GM19463 (cell line): Measurements from ENCODE around the gene RAP2C.

Experiments used
- ATAC-seq: cut with Tn5 transposase; IDR thresholded peaks from one replicate; pipeline ENCODE4 v1.9.1; 2021; ENCODE audit warnings: mild to moderate bottlenecking, moderate library complexity; ENCODE audit not compliant: unreplicated experiment

Gene RAP2C

DNA sequence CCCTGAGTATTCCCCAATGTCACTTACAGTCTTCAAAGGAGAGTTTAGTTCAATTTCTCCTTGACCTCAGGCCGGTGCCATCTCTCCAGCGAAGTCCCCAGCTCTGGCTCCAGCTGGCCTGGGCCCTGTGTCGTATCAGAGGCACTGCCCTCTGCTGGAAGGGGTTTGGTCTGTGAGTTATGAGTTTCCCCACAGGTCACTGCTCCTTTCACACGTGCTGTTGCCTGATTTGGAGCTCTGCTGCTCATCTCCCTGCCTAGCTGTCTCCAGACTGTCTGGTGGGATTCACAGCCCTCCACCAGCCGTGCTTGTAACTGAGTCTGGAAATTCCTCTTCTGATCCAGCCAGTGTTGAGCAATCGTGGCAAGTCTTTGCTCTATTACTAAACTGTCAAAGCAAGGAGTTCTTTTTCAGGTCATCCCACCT, at the start of gene RAP2C:
RAP2C (minus strand) TSS at position 105 of the 426 bp plus-strand sequence. CDS start 2,179 bp downstream, outside the sequence.
- ATAC-seq = peak; percentile 53

DNA sequence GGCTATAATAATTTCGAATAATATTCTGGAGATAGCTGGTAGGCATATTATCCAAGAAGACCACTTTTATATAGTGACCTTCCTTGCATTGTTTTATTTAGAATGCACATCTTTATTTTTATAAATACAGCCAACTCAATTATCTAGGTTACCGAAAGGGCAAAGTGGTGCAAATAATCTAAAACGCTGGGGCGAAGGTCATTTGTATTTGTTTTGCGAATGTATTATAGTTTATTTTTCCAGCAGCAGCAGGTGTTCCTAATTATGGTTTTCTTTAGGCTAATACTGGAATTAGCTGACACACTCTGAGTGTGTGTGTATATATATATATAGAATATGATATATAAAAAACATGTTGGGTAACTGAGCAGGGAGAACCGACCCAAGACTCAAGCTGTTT, 48.1 kb upstream of the RAP2C start:
- ATAC-seq = no peak

DNA sequence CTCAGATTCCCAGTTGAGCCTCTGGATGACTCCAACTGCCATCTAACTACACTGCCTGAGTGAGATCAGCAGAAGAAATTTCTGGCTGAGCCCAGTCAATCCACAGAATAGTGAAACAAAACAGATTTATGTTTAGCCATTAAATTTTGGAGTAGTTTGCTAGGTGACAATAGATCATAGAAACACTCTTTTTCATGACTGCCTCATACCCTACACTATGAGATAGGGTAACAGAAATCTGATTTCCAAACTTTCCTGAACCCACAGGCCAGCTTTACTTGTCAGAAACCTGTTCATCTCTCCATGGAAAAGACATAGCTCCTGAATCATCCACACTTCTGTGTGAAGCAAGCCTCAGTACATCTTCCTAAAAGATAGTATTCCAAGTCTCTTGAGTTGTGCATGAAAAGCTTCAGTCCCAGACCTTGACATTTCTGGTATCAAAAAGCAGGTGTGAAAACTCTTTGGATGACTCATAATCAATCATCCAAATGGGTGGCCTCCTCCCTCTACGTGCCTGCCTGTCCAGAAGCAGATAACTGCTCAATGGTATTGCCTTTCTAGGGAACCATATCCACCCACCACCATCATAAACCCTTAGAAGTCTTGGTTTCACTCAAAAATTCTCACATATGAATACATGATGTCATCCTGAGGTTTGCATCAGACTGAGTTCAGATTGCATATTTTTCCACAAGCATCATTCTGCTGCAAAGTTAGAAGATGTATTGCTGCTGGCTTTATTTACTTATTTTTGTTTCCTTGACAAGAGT, 47.5 kb upstream of the RAP2C start:
- ATAC-seq = peak; percentile 68

DNA sequence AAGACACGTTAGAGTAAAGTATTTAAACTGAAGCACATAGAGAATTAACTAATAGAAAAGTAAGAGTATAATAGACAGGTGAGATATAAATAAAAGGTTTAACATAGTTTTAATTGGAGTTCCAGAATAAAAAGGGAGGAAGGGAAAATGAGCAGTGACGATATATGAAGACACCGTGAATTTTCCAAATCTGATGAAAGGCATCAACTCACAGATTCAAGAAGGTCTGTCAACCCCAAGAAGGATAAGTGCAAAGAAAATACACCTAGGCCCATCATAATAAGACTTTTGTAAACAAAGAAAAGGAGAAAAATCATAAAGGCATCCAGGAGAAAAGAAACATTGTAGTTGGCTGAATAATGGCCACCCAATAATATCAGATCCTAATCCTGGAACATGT, 43.9 kb upstream of the RAP2C start:
- ATAC-seq = no peak

DNA sequence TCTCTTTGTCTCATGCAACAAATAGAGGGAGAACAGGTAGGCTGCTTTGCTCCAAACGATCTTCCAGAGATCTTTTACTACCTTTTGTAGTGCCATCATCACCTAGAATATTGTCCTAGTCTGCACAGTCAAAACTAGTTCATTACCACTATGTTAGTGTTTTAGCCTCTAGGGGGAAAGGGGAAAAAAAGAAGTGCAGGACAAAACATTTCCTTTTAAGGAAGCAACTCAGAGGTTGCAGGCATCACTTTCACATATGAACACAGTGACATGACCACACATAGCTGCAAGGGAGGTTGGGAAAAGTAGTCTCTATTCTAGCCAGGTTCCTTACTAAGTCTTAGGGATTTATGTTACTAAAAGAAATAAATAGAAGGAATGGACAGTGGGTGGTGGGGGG, 39.3 kb upstream of the RAP2C start:
- no peak for ATAC-seq

DNA sequence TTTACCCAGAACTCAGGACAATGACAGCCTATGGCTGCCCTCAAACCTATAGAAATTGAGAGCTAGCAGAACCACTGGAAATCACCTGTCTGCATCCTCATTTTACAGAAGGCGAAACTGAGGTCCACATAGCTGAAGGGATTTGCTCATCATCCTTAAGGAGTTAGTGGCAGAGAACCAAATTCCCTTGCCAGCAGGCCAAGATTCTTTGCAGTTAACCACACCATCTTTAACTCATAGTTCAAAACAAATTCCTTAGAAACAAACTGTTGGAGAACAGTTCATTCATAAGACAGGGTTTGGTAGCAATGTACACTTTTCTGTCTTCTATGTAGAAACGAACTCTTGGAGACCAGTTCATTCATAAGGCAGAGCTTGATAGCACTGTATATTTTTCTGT, 37.9 kb upstream of the RAP2C start:
- no peak for ATAC-seq

DNA sequence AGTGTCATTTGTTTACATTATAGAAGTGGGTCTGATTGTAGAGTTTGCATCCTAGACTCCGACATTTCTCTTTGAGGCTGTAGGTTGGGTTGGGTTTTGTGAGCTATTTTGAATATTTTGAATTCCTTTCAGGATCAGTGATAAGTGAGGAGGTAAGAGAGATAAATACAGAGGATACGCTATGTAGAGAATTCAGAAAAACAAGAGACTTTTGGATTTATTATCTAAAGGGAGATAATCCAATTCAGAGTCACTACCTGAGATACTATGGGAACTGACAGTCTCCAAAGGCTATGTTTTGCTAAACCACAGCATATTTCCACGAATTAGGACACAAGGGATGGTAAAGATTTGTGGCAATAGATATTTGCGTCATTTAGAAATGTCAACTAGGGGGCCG, 16.9 kb upstream of the RAP2C start:
- no peak for ATAC-seq

DNA sequence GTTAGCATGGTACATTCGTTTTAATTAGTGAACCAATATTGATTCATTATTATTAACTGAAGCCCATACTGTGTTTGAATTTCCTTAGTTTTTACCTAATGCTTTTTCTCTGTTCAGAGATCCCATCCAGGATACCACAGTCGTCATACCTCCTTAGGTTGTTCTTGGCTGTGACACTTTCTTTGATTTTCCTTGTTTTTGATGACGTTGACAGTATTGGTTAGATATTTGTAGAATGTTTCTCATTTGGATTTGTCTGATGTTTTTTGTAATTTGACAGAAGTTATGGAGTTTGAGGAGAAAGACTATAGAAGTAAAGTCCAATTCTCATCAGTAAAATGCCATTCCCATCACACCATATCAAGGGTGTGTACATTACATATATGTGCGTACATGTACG, 16.2 kb upstream of the RAP2C start:
- ATAC-seq = no peak

DNA sequence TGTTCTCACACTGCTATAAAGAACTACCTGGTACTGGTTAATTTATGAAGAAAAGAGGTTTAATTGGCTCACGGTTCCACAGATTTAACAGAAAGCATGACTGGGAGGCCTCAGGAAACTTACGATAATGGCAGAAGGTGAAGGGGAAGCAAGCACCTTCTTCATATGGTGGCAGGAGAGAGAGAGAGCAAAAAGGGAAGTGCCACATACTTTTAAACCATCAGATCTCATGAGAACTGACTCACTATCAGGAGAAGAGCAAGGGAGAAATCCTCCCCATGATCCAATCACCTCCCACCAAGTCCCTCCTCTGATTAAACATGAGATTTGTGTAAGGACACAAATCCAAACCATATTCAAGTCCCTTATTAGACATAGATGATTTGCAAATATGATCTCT, 12.3 kb upstream of the RAP2C start:
- ATAC-seq = no peak

DNA sequence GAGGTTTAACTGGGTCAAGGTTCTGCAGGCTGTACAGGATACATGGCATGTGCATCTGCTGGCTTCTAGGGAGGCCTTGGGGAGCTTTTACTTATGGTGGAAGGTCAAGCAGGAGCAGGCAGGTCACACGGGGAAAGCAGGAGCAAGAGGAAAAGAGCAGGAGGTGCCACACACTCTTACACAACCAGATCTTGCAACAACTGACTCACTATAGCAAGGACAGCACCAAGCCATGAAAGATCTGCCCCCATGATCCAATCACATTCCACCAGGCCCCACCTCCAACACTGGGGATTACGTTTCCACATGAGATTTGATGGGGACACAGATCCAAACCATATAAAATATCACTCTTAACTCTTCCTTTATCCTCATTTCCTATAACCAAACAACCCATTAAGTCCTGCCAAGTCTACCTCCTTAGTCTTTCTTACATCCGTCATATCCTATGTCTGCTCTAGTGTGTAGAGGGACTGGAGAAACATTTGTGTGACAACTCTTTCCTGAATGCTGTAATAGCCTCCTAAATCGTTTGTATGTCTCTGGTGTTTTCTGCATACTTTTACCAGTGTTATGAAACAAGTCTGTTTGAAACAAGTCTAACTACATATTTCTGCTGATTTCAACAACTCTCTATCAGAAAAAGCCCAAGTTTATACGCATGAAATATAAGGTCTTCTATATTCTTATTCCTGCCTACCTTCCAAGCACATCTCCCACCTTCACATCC, 8.3 kb upstream of the RAP2C start:
- ATAC-seq = no peak

DNA sequence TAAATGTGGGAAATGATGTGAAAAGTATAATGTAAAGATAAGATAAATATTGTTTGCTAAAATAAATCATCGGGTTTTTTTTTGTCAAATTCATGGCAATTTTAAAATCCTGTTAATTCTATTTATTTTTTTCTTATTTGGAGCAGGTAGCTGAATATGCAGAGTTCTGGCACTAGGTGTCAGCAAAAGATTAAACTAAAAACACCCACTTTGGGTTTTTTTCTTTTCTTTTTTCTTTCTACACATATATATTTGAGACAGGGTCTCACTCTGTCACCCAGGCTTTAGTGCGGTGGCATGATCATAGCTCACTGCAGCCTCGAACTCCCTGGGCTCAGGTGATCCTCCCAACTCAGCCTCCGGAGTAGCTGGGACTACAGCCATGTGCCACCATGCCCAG, 6.9 kb upstream of the RAP2C start:
- no peak for ATAC-seq

DNA sequence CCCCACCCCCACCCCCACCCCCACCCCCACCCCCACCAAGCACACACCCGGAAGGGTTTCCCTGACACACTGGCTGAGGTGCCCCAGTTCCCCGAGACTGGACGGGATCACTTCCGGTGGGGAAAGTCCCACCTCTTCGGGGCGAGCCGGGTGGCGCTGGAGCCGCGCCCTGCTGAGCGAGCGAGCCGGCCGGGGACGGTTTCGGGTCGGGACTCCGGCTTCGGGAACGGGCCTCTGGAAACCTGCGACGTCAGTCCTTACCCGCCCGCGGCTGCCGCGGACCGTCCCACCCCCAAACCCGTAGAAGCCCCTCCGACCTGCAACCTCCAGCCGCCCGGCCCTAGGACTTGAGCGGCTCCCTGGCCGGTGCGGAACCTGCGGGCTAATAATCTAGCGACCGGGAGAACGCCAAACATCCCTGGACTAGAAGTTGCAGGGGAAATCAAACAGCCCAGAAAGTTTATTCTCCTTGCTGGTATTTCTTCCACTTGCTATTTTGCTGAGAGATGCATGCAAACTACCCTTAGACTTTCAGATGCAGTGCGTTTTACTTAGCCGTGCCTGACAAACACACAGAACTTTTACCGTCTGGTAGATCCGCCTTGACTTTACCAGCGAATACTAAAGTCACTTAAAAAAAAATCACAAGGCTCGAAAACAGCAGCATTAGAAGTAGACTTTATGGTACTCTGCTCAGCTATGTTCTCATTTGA, 991 bp downstream of the RAP2C start:
- peak; percentile 43 for ATAC-seq

DNA sequence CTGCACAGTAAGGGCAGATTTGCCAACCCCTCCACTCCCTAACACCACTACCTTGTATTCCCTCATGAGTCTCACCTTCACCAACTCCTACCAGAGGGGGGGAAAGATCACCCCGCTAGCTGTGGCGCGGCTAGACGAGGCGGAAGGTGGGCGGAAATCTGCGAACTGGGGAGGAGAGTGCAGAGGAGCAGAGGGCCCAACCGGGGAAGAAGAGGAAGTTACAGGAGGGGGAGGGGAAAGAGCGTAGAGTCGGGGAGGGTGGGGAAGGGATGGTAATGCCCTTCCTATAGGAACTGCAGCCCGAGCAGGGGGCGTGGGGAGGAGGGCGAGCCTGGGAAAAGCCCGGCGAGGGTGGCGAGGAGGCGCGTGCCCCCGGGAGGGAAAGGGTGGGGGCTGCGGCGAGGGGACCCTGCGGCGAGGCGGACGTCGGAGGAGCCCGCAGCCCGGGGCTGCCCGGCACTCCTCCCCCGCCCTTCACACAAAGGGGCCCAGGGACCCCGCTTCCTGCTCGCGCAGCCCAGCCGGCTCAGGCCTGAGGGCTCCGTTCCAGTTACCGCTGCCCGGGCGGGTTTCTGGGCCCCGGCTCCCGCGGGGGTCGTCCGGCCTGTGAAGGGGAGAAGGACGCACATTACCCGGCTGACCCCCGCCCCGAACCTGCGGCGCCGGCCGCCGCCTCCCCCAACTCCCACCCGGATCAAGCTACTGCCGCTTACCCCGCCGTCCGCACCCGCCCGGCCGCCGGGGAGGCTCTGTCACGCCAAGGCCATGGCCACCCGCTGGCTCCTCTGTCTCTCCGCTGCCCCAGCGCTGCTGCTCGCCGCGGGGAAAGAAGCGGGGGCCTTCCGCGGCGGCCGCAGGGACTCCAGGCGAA, 1.8 kb downstream of the RAP2C start:
- peak; percentile 63 for ATAC-seq

DNA sequence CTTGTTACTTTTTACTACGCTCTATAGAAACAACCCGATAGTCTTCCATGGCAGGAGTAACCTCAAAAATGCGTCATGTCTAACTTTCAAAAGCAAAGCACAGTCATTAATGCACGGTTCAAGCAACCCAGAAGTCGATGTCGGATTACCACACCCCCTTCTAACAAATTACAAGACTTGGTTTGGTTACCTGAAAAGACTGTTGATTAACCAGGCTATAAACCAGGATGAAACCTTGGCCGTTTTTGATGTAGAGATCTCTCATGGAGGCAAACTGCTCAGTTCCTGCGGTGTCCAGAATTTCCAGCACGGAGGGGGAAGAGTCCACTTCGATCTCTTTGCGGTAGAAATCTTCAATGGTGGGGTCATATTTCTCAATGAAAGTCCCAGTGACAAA, 2.4 kb downstream of the RAP2C start:
- peak; percentile 7 for ATAC-seq

DNA sequence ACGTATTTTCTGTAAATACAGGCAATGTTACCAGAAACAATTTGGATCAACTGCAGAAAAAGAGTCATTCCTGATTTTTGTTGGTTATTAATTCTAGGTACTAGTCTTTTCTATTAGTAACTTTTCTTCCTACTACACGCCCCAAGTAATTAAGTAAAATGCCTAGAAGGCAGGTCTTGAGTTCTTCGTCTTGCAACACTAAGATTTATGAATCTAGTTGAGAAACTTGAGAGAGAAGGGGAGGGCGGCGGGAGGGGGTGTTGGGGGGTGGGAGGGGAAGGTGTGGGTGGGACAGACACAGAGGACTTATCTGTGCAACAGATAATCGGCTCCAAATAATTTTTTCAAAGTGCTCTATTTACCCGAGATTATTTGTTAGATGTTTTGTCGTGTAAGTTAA, 3.0 kb downstream of the RAP2C start:
- ATAC-seq = no peak

DNA sequence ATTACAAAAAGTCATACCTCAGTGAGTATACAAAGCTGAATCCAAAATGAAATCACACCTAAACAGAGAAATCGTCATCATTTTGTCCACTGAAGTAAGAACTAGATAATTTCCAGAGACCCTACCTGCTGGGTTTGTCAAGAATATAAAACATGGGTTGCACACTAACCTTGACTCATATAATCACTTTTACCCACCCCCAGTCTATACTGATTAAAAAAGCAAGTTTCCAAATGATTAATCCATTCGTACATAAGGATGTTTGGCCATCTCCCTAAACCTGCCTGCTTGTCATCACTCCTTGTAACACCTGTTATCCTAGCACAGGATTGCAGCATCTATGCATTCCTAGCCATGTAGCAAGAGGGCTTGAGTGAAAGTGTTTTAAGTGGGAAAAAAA, 4.7 kb downstream of the RAP2C start:
- no peak for ATAC-seq

DNA sequence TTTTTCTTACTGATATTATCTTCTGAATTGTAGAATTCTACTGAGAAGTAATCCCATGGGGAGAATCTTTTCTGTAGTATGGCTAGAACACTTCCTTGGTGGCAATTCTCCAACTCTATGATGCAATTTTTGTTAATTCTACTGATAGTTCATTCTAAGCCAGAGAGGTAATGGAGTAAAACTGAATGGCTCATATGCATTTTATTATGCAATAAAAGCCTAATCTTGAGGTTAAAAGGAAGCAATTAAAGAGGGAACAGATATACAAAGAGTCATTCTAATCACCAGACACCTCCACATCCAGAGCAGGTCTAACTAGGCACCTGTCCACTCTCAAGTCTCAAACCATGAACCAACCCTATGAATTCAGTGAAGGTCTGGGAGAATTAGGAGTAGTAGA, 9.7 kb downstream of the RAP2C start:
- ATAC-seq = no peak

DNA sequence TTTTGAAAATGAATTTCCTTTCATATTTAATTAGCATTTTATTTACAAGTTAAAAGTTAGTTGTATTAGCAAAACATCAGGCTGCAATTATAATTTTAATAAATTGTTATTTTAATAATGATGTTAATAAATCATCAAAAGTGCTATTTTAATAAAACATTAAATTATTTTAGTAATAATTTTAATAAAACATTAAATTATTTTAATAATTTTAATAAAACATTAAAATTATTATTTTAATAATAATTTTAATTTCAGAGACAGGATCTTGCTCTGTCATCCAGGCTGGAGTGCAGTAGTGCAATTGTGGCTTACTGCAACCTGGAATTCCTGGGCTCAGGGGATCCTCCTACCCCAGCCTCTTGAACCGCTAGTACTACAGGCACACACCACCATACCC, 10.8 kb downstream of the RAP2C start:
- ATAC-seq = no peak

DNA sequence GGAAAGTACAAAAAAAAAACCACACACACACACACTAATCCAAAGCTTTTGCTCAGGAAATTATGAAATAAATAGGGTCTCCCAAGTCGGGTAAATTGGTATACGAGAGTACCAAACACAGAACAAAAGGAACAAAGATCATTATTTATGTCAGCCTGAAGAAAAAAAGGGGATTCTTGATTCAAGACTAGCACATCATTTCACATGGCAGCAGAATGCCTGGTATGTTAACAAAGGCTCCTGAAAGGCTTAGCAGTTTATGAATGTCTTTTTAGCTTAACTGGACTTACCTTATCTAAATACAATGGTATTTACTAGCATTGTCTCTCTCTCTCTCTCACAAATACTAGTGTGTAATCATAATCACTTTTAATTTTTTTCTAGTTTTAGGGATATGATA, 11.3 kb downstream of the RAP2C start:
- no peak for ATAC-seq

DNA sequence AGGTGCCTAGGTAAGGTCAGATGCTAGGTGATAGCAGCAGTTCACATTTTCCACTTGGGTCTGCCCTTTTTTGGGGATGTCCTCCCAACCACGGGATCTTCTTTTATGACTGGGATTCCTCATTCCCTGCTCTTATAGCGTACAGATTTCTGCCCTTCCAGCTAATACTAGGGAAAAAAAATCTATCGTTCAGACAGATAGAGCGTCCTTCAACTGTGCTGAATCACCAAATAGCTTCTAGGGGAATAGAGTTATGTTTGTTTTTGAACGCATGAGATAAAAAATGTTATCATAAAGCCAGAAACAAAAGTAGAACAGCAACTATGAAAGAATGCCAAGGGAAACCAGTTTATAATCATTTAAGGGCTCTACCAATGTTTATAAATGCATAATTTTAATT, 13.0 kb downstream of the RAP2C start:
- ATAC-seq = no peak

DNA sequence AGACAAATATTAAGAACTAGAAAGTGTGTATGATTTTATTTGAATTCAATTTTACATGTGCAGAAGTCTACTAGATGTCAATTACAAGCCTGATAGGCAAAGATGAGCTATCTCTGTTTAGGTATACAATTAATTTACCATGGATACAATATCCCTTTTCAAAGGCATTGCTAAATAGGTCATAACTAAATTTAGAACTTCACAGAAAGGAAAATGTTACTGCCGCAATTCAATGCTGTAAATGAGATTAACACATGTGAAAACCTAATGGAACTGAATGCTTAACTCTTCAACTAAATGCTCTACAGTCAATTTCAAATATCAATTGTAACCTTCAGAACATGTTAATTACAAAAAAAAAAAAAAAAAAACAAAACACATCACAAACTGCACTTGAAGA, 14.6 kb downstream of the RAP2C start:
- ATAC-seq = no peak
